ENCODE data around the gene ASIC1.

DNA sequence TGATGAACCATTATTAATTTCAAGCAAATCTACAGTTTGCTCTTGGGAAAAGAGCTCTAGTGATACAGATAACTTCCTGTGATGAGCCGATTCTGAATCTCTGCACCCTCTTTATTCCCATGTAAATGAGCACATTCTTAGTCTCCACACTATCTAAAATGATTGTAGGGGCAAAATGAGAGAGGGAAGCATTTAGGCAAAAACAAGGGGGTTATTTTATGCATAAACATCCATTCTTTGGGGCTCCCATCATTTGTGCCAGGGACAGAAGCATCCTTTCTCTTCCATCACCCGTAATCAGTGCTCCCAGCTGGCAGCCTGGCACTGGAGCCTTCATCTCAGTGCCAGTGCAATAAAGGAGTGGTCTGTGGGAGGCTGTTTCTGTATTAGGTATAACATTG lies 44.7 kb downstream of the ASIC1 start:
- TF ChIP-seq, protein P1, sequence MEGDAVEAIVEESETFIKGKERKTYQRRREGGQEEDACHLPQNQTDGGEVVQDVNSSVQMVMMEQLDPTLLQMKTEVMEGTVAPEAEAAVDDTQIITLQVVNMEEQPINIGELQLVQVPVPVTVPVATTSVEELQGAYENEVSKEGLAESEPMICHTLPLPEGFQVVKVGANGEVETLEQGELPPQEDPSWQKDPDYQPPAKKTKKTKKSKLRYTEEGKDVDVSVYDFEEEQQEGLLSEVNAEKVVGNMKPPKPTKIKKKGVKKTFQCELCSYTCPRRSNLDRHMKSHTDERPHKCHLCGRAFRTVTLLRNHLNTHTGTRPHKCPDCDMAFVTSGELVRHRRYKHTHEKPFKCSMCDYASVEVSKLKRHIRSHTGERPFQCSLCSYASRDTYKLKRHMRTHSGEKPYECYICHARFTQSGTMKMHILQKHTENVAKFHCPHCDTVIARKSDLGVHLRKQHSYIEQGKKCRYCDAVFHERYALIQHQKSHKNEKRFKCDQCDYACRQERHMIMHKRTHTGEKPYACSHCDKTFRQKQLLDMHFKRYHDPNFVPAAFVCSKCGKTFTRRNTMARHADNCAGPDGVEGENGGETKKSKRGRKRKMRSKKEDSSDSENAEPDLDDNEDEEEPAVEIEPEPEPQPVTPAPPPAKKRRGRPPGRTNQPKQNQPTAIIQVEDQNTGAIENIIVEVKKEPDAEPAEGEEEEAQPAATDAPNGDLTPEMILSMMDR (IDR thresholded peaks at IDR 0.05), result no peak
- TF ChIP-seq POLR2A (IDR thresholded peaks at IDR 0.05), result no peak

Measured in adrenal gland (tissue), 5 donors.